ENCODE results near the gene RANBP17. TPM values are rescaled to one million over a fixed set of nuclear protein-coding genes. Genes with fewer than 3 reads are reported as not detected.

The RANBP17 gene
- 2.0 and 2.1 TPM in 2 replicates for total RNA-seq

DNA sequence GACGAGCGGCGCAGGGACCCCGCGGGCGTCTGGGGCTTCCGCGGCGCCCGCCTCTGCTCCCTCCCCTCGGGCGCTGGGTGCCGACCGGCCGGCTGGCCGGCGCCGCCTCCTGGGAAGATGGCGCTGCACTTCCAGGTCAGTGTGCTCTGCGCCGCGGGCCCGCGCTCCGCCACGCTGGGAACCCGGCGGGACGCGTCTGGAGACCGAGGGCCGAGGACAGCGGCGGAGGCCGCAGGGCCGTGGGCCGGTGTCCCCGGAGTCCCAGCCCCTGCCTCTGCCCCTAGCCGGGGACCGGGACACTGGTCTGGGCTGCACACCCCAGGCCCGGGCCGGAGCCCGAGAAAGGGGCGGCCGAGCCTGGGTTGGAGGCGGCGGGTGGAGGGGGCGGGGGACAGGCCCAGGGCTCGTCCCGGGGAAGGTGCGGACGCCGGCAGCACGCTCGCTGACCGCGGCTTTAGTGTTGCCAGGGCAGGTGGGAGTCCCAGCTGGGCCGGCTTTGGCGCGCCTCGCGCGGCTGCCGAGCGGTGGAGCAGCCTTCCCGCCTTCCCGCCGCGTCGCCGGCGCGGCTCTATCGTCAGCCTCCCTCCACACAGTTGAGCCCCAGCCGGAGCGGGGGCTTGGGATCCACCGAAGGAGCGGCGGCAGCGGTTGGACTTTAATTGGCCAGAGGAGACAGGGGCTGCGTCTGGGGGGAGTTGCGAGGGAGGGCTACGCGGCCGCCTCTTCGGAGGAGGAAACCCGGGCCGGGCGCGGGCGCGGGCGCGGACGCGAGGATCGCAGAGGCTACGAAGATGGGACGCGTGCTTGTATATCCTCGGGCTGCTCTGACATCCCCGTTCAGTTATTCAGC is at the start of gene RANBP17:
Gene RANBP17, plus strand, starts transcription at position 102 of the 850 bp plus-strand sequence.

DNA sequence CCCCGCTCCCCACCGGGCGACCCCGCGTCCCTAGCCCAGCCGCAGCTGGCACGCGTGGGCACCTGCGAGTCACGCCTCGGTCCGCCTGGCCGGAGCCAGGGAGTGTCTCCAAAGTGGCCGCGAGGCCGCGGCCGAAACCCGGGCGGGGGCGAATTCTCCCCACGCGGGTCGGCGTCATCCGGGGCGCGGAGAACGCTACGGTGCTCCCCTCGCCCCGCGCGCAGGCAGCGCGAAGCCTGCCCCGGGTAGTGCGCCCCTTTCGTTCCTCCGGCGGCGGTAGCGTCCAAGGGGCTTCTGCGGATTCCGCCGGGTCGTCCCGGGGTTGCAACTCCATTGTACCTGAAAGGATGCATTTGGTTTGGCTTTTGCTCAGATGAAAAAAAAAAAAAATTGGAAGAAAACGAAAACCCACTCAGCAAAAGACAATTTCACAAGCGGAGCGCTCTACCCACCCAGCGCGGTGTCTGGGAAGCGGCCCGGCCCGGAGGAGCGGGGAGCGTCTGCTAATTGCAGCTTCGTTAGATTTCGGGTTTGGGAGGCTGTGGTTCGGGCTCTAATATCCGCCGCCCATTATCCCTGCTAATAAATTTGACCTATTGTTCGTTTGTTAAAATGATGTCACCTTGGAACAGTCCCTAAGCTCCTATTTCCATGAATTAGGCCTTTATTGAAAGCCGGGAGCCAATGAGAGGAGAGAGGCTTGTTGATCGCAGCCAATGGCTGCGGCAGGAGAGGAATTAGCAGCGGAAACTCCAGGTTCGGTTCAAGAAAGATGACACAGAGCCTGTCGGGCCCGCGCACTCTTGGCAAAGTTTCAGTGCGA is 446.8 kb downstream of the RANBP17 start, which contains the start of gene TLX3:
Gene TLX3, plus strand, starts transcription at position 796 of the 823 bp plus-strand sequence. CDS start 118 bp downstream, outside the sequence.

Other genes starting within 250 kb of the RANBP17 start
- gene GABRP, start 78.3 kb upstream of the RANBP17 start, total RNA-seq, result not detected in 2 replicates

Data from smooth muscle cell of bladder (primary cell).